ENCODE results near the gene ZNF143.

Gene ZNF143

DNA sequence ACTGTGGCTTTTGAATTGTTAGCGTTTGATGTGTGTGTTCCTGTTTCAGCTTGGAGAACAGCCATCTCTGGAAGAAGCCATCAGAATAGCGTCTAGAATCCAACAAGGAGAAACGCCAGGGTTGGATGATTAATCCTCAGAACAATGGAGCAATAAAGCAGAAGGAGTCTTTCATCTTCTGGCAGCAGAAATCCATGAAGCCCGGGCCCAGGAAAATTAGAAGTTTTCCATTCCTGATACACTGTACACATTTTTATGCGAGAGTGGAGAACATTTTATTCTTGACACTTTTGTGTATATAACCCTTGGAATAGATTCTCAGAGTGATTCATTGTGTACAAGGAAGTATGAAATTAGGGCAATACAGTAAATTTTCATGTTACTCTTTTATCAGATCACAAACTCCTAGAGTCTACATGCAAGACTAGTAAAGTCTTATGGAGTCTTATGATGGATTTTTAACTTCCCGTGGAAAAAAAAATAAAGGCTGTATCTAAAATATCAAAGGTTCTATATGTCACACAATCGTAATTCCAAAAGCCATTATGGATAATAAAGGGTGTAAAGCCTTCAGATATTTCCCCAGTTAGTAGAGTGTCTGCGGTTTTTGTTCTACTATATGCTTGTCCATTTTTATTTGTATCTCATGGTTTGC lies 66.8 kb downstream of the ZNF143 start:
- H3K27me3 ChIP-seq (ENCODE audit: control insufficient read depth, insufficient read depth, low read length) = no peaks in the 10 kb centered on the region
- no peaks in the 10 kb centered on the region for H3K9me3 ChIP-seq (ENCODE audit: control insufficient read depth, insufficient read depth, low read depth, low read length)
- peaks cover 18% of the 10 kb centered on the region for H3K36me3 ChIP-seq (ENCODE audit: control insufficient read depth, insufficient read depth, low read length)
- H3K27ac ChIP-seq (ENCODE audit: low read depth, low read length) = no peak overlapping the region
- H3K4me3 ChIP-seq (ENCODE audit: low read depth, low read length) = no peak overlapping the region
- H3K4me1 ChIP-seq (ENCODE audit: control insufficient read depth, insufficient read depth, low read length) = peaks cover 30% of the 10 kb centered on the region
- no peak overlapping the region for H3K9ac ChIP-seq (ENCODE audit: low read length)

DNA sequence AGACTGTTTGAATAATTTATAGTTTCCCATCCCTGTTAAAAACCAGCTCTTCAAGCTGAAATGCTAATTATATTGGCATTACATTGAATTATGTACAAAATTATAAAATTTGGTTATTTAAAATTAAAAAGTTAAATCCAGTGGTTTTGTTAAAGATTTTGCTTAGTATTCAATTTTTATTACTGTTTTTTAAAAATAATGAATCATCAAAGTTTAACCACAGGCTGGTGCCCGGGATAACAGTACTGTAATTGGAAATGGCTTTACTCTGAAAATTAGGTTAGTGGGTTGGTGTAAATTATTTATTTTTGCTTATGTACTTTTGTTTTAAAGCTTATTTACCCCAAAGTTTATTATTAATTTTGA lies 67.3 kb downstream of the ZNF143 start:
- Histone ChIP-seq H3K9me3 (ENCODE audit: control insufficient read depth, insufficient read depth, low read depth, low read length) (no peaks in the 10 kb centered on the region), H3K27me3 (ENCODE audit: control insufficient read depth, insufficient read depth, low read length) (no peaks in the 10 kb centered on the region), H3K4me3 (ENCODE audit: low read depth, low read length) (no peak overlapping the region), H3K27ac (ENCODE audit: low read depth, low read length) (no peak overlapping the region), H3K4me1 (ENCODE audit: control insufficient read depth, insufficient read depth, low read length) (peaks cover 31% of the 10 kb centered on the region), H3K9ac (ENCODE audit: low read length) (no peak overlapping the region), H3K36me3 (ENCODE audit: control insufficient read depth, insufficient read depth, low read length) (peaks cover 18% of the 10 kb centered on the region)

DNA sequence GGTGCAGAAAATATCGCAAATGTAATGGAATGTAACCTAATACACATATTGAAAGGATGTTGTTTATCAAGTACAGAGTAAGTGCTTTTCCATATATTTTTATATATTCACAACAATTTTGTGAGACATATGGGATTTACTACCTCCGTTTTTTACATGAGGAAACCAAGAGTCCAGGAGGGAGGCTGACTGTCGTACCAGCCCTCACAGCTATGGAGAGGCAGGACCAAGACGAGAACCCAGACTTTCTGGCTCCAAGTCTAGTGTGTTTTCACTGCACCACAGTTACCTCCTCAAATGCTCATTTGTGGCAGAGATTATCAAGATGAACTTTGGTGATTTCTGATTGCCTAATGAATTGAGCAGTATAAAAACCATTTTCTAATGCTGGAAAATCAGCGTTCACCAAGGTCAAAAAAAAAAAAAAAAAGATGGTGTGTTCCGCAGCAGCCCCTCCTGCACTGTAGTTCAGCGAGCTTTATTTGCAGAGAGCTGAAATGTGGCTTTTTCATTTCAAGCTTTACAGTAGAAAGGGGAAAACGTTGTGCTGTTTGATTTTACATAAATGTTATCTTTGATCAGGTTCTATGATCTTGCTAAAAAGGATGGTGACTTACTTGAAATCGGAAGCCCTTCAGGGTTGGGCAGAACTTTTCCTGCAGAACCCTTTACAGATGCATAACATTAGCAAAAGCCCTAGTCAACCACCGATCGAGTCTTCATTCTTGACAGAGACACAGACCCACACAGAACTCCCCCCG lies 67.9 kb downstream of the ZNF143 start:
- Histone ChIP-seq H3K4me3 (ENCODE audit: low read depth, low read length) (no peak overlapping the region), H3K27me3 (ENCODE audit: control insufficient read depth, insufficient read depth, low read length) (no peaks in the 10 kb centered on the region), H3K27ac (ENCODE audit: low read depth, low read length) (peak overlapping the region; percentile 25; the same call in 1 of the 2 replicates), H3K9ac (ENCODE audit: low read length) (no peak overlapping the region), H3K36me3 (ENCODE audit: control insufficient read depth, insufficient read depth, low read length) (peaks cover 18% of the 10 kb centered on the region), H3K4me1 (ENCODE audit: control insufficient read depth, insufficient read depth, low read length) (peaks cover 38% of the 10 kb centered on the region), H3K9me3 (ENCODE audit: control insufficient read depth, insufficient read depth, low read depth, low read length) (no peaks in the 10 kb centered on the region)

DNA sequence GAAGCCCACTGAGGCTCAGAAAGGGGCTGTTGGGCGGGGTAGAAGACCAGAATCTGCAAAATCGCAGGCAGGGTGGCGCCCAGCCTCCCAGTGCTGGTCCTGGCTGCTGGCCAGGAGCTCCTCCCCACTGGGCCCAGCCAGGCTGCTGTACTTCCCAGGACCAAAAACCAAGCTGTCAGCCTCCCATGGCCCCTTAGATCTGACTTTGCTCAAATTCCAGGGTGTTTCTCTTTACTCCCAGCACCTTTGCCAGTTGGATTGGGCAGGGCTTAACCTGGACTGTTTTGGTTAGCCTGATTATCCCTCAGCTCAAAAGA lies 68.5 kb downstream of the ZNF143 start:
- Histone ChIP-seq H3K27me3 (ENCODE audit: control insufficient read depth, insufficient read depth, low read length) (no peaks in the 10 kb centered on the region), H3K27ac (ENCODE audit: low read depth, low read length) (peak overlapping the region; percentile 25; the same call in 1 of the 2 replicates), H3K9me3 (ENCODE audit: control insufficient read depth, insufficient read depth, low read depth, low read length) (no peaks in the 10 kb centered on the region), H3K4me1 (ENCODE audit: control insufficient read depth, insufficient read depth, low read length) (peaks cover 43% of the 10 kb centered on the region), H3K36me3 (ENCODE audit: control insufficient read depth, insufficient read depth, low read length) (peaks cover 18% of the 10 kb centered on the region), H3K9ac (ENCODE audit: low read length) (no peak overlapping the region), H3K4me3 (ENCODE audit: low read depth, low read length) (no peak overlapping the region)

DNA sequence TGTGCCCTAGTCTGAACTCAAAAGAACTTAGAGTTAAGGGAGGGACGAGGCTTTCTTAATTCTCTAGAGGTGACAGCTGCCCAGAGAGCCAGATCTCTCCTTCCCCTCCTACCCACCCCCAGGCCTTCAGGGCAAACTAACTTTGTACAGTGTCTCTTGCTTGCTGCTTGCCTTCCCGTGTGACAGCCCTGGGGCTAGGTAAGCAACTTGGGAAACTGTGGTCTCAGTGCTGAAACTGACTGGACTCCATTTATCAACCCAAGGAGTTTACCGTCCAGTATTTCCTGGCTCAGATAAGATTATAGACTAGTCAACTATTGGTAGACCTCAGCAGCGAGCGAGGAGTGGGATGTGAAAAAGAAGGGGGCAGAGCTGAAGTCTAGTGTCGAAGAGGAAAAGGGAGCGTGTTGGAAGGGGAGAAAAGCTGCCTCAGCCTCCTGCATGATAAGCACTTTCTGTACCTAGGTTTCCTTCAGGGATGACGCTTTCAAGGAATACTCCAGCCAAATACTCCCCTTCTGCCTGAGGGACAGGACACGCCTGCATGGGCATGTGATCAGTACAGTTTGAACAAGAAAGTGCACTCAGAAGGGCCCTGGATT lies 69.3 kb downstream of the ZNF143 start:
- H3K4me3 ChIP-seq (ENCODE audit: low read depth, low read length) = no peak overlapping the region
- H3K27ac ChIP-seq (ENCODE audit: low read depth, low read length) = no peak overlapping the region
- no peaks in the 10 kb centered on the region for H3K9me3 ChIP-seq (ENCODE audit: control insufficient read depth, insufficient read depth, low read depth, low read length)
- no peaks in the 10 kb centered on the region for H3K27me3 ChIP-seq (ENCODE audit: control insufficient read depth, insufficient read depth, low read length)
- no peak overlapping the region for H3K9ac ChIP-seq (ENCODE audit: low read length)
- H3K4me1 ChIP-seq (ENCODE audit: control insufficient read depth, insufficient read depth, low read length) = peaks cover 50% of the 10 kb centered on the region
- H3K36me3 ChIP-seq (ENCODE audit: control insufficient read depth, insufficient read depth, low read length) = peaks cover 17% of the 10 kb centered on the region

DNA sequence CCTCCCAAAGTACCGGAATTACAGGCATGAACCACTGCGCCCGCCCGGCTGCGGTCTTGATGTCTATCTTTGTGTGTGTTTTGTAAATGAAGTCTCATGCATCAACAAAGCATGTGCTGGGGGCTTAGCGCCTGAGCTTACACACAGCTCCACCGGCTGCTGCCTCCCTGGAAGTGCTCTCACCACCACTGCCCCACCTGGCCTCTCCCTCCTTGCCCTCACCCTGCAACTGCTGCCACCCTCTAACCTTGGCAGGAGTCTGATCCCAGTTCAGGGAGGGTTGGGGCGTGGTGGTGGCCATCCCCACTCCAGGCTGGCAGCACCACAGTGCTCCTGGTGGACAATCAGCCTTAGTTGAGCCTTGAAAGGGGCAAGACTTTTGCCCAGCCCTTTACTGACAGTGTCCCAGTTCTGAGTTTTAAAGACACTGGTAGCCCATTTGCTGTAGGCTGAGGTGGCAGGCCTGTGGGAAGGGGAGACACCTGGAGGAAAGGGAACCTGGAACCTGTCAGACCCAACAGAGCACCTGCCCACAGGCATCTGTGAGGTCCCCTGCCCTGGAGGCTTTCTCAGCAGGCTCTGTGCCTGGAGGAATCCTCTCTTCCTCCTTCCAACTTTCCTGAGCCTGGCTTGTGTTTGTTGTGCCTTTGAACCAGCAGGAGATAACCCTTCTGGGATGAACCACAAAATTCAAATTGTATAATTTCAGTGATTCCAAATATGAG lies 70.3 kb downstream of the ZNF143 start:
- Histone ChIP-seq H3K4me3 (ENCODE audit: low read depth, low read length) (no peak overlapping the region), H3K9me3 (ENCODE audit: control insufficient read depth, insufficient read depth, low read depth, low read length) (no peaks in the 10 kb centered on the region), H3K4me1 (ENCODE audit: control insufficient read depth, insufficient read depth, low read length) (peaks cover 53% of the 10 kb centered on the region), H3K27ac (ENCODE audit: low read depth, low read length) (no peak overlapping the region), H3K36me3 (ENCODE audit: control insufficient read depth, insufficient read depth, low read length) (peaks cover 10% of the 10 kb centered on the region; the same call in 1 of the 2 replicates), H3K27me3 (ENCODE audit: control insufficient read depth, insufficient read depth, low read length) (no peaks in the 10 kb centered on the region), H3K9ac (ENCODE audit: low read length) (no peak overlapping the region)

DNA sequence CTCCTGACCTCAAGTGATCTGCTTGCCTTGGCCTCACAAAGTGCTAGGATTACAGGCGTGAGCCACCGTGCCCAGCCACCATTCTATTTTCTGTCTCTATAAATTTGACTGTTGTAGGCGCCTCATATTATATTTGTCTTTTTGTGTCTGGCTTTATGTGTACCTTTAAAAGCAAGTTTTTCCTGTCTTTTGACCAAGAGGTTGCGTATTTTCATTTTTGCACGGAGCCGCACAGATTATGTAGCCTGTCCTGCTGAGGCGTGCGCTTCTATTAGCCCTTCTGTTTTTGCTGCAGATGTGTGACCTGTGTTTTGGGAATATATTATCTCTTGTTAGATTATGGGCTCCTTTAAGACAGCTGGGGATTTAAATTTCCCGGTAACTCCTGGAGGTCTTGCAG lies 72.2 kb downstream of the ZNF143 start:
- Histone ChIP-seq H3K27ac (ENCODE audit: low read depth, low read length) (peak overlapping the region; percentile 40), H3K4me1 (ENCODE audit: control insufficient read depth, insufficient read depth, low read length) (peaks cover 53% of the 10 kb centered on the region), H3K9me3 (ENCODE audit: control insufficient read depth, insufficient read depth, low read depth, low read length) (no peaks in the 10 kb centered on the region), H3K36me3 (ENCODE audit: control insufficient read depth, insufficient read depth, low read length) (0 out of 2 replicates have a peak, but pooled peaks cover 3% of the 10 kb centered on the region), H3K4me3 (ENCODE audit: low read depth, low read length) (no peak overlapping the region), H3K27me3 (ENCODE audit: control insufficient read depth, insufficient read depth, low read length) (no peaks in the 10 kb centered on the region), H3K9ac (ENCODE audit: low read length) (peak overlapping the region; percentile 19)

DNA sequence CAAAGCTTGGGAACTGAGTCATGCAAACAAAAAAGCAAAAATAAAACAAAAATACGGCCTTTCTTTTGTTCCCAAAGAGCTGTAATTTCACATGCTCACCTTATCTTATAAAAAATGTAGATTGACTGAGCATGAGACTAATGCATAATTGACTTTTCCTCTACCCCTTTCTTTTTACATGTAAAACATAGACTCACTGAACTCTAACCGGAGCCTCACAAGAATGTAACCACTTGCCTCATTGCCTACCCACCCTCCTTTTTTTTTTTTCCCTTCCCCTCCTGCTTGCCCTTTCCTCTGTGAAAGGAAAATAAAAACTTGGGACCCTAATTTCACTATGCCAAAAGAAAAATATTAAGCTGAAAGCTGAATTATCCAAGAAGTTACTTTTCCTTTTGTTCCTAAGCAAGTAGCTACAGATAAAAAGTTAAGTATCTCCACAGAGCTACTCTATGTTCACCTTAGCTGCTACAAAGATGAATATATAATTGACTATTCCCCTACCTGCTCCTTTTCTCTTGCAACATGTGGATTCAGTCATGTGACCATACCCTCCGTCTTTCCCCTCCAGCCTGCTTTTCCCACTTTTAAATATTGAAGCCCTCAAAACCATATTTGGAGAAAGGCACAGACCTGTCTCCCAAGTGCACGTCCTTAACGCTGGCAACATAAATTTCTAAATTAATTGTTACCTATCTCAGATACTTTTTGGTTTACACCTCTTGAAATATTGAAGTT lies 73.1 kb downstream of the ZNF143 start:
- Histone ChIP-seq H3K27ac (ENCODE audit: low read depth, low read length) (peak overlapping the region; percentile 64; the same call in 1 of the 2 replicates), H3K36me3 (ENCODE audit: control insufficient read depth, insufficient read depth, low read length) (no peaks in the 10 kb centered on the region), H3K27me3 (ENCODE audit: control insufficient read depth, insufficient read depth, low read length) (no peaks in the 10 kb centered on the region), H3K9ac (ENCODE audit: low read length) (peak overlapping the region; percentile 35), H3K4me1 (ENCODE audit: control insufficient read depth, insufficient read depth, low read length) (peaks cover 48% of the 10 kb centered on the region), H3K4me3 (ENCODE audit: low read depth, low read length) (no peak overlapping the region), H3K9me3 (ENCODE audit: control insufficient read depth, insufficient read depth, low read depth, low read length) (no peaks in the 10 kb centered on the region)

DNA sequence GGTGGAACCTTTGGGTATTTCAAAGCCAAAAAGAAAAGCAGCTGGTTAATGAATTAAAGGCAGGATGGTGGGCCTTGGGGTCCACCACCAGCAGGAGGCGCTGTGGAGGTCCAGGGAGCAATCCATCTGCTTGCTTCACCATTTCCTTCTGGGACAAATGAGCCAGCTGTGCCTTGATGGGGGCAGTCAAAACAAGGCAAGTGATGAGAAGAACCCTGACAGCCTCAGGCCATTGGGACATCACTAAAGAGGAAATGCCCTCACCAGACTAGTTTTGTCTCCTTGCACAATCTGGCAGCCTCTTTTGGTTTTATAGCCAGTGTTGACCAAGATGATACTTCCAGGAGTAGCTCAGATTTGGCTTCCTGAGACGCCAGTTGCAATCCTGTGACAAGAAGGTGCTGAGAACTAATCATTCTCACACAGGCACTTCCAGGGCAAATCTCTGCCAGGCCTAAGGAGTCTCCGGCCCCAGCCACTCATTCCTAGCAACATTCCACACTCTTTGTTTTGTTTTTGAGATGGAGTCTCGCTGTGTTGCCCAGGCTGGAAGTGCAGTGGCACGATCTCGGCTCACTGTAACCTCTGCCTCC lies 74.5 kb downstream of the ZNF143 start:
- Histone ChIP-seq H3K36me3 (ENCODE audit: control insufficient read depth, insufficient read depth, low read length) (no peaks in the 10 kb centered on the region), H3K9me3 (ENCODE audit: control insufficient read depth, insufficient read depth, low read depth, low read length) (no peaks in the 10 kb centered on the region), H3K4me1 (ENCODE audit: control insufficient read depth, insufficient read depth, low read length) (peaks cover 34% of the 10 kb centered on the region), H3K9ac (ENCODE audit: low read length) (no peak overlapping the region), H3K27ac (ENCODE audit: low read depth, low read length) (no peak overlapping the region; the same call in 1 of the 2 replicates), H3K27me3 (ENCODE audit: control insufficient read depth, insufficient read depth, low read length) (no peaks in the 10 kb centered on the region), H3K4me3 (ENCODE audit: low read depth, low read length) (no peak overlapping the region)

DNA sequence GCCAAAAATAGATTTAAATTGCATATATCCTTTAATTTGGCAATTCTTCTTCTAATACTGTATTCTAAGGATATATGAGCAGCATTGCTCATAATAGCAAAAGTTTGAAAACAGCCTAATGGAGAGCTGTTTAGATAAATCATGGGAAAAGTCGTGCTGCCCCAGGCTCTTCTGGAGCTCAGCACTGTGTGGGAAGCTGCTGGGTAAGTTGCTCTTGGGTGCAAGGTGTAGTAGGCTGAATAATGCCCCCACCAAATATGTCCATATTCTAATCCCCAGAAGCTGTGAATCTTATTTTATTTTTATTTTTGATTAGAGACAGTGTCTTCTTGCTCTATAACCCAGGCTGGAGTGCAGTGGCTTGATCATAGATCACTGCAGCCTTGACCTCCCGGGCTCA lies 77.7 kb downstream of the ZNF143 start:
- Histone ChIP-seq H3K36me3 (ENCODE audit: control insufficient read depth, insufficient read depth, low read length) (no peaks in the 10 kb centered on the region), H3K27me3 (ENCODE audit: control insufficient read depth, insufficient read depth, low read length) (no peaks in the 10 kb centered on the region), H3K9me3 (ENCODE audit: control insufficient read depth, insufficient read depth, low read depth, low read length) (no peaks in the 10 kb centered on the region), H3K9ac (ENCODE audit: low read length) (no peak overlapping the region), H3K4me1 (ENCODE audit: control insufficient read depth, insufficient read depth, low read length) (peaks cover 17% of the 10 kb centered on the region), H3K4me3 (ENCODE audit: low read depth, low read length) (no peak overlapping the region), H3K27ac (ENCODE audit: low read depth, low read length) (no peak overlapping the region)
